SU-DHL-6 (cell line): ENCODE measurements around the gene PPP2R2B.

Source experiments
- H2AFZ ChIP-seq: fragments of 200-600 bp; sonication (generic); 2 replicates; pipeline ENCODE4 v1.6.1; 2014; ENCODE audit warnings: low read depth, mild to moderate bottlenecking, moderate library complexity, mixed read lengths, antibody characterized with exemption, low read length; ENCODE audit not compliant: severe bottlenecking
- H3F3A ChIP-seq: fragments of 200-600 bp; shearing (Covaris generic); 2 replicates; pipeline ENCODE4 v1.6.0; 2016; ENCODE audit warnings: antibody characterized with exemption, mild to moderate bottlenecking; ENCODE audit not compliant: insufficient read depth
- H3K27ac ChIP-seq: fragments of 200-600 bp; sonication (generic); 2 replicates; pipeline ENCODE4 v1.5.1; 2016; ENCODE audit warnings: low read depth, mild to moderate bottlenecking, low read length, moderate library complexity, mixed read lengths
- H3K27me3 ChIP-seq: fragments of 200-600 bp; sonication (generic), shearing (Covaris generic); 2 replicates; pipeline ENCODE4 v1.6.0; 2014; ENCODE audit warnings: mild to moderate bottlenecking, low read length
- H3K36me3 ChIP-seq: fragments of 200-600 bp; sonication (generic); 2 replicates; pipeline ENCODE4 v1.6.1; 2014; ENCODE audit warnings: mild to moderate bottlenecking, low read length, mixed read lengths
- H3K4me2 ChIP-seq: fragments of 300-600, 200-600 bp; shearing (Covaris generic), sonication (generic); 2 replicates; pipeline ENCODE4 v1.6.0; 2014; ENCODE audit warnings: low read length, low read depth, mild to moderate bottlenecking; ENCODE audit not compliant: poor library complexity, severe bottlenecking
- H3K4me3 ChIP-seq: fragments of 200-600 bp; sonication (generic); 2 replicates; pipeline ENCODE4 v1.5.1; 2014; ENCODE audit warnings: antibody characterized with exemption, low read length, mild to moderate bottlenecking, mixed read lengths; ENCODE audit not compliant: insufficient read depth, poor library complexity, severe bottlenecking
- H3K79me2 ChIP-seq: fragments of 200-600 bp; sonication (generic); 2 replicates; pipeline ENCODE4 v1.6.1; 2014; ENCODE audit warnings: mild to moderate bottlenecking, low read length, moderate library complexity; ENCODE audit not compliant: insufficient read depth
- H3K9ac ChIP-seq: fragments of 200-600 bp; sonication (generic); 2 replicates; pipeline ENCODE4 v1.7.0; 2014; ENCODE audit warnings: mild to moderate bottlenecking, low read length
- H3K9me2 ChIP-seq: fragments of 200-600 bp; sonication (generic); replicated peaks from 2 replicates; pipeline ENCODE4 v1.6.1; 2014; ENCODE audit warnings: low read length; ENCODE audit not compliant: insufficient read depth
- H3K9me3 ChIP-seq: fragments of 200-600 bp; sonication (generic); 2 replicates; pipeline ENCODE4 v1.6.1; 2014; ENCODE audit warnings: low read length, mixed read lengths; ENCODE audit not compliant: insufficient read depth
- H4K20me1 ChIP-seq: fragments of 200-600 bp; sonication (generic); 2 replicates; pipeline ENCODE4 v1.6.1; 2014; ENCODE audit warnings: low read depth, mild to moderate bottlenecking, antibody characterized with exemption, low read length, moderate library complexity, mixed read lengths
- CTCF ChIP-seq: fragments of 200-600 bp; sonication (generic); IDR thresholded peaks from one replicate; pipeline ENCODE4 v1.5.1; 2017; ENCODE audit warnings: antibody characterized with exemption, mild to moderate bottlenecking, low read length, moderate library complexity; ENCODE audit not compliant: insufficient read depth, poor library complexity, severe bottlenecking
- EZH2phosphoT487 ChIP-seq: fragments of 200-600 bp; sonication (generic), shearing (Covaris generic); conservative IDR thresholded peaks from 2 replicates; pipeline ENCODE4 v1.6.1; 2018; ENCODE audit warnings: mild to moderate bottlenecking, antibody characterized with exemption, low read length, moderate library complexity, mixed read lengths

The PPP2R2B gene

GRCh38 chr5:146802945-146803522 is 75.5 kb downstream of the PPP2R2B start:
- TF ChIP-seq CTCF (no peak), EZH2phosphoT487 (no peak)
- Histone ChIP-seq H4K20me1 (no peaks in the 10 kb centered on the region), H3K36me3 (no peaks in the 10 kb centered on the region), H3K4me3 (no peak overlapping the region), H3K9me3 (no peaks in the 10 kb centered on the region), H2AFZ (no peak overlapping the region), H3K27ac (no peak overlapping the region), H3F3A (no peaks in the 10 kb centered on the region), H3K9ac (no peak overlapping the region), H3K27me3 (0 out of 2 replicates have a peak, but pooled peaks cover 3% of the 10 kb centered on the region), H3K79me2 (no peaks in the 10 kb centered on the region), H3K9me2 (no peaks in the 10 kb centered on the region), H3K4me2 (no peak overlapping the region)

GRCh38 chr5:146799671-146800070 is 78.9 kb downstream of the PPP2R2B start:
- Histone ChIP-seq H3K79me2 (no peaks in the 10 kb centered on the region), H3F3A (no peaks in the 10 kb centered on the region), H3K36me3 (no peaks in the 10 kb centered on the region), H3K4me3 (no peak overlapping the region), H3K9ac (no peak overlapping the region), H4K20me1 (no peaks in the 10 kb centered on the region), H3K9me3 (no peaks in the 10 kb centered on the region), H3K9me2 (no peaks in the 10 kb centered on the region), H3K27me3 (0 out of 2 replicates have a peak, but pooled peaks cover 3% of the 10 kb centered on the region), H3K27ac (no peak overlapping the region), H3K4me2 (no peak overlapping the region), H2AFZ (no peak overlapping the region)
- no peak for TF ChIP-seq EZH2phosphoT487
- TF ChIP-seq CTCF, result no peak

GRCh38 chr5:146799231-146799630 is 79.3 kb downstream of the PPP2R2B start:
- H3K27ac ChIP-seq, result no peak overlapping the region
- no peaks in the 10 kb centered on the region for H3K9me3 ChIP-seq
- H3K9me2 ChIP-seq, result no peaks in the 10 kb centered on the region
- TF ChIP-seq EZH2phosphoT487 (no peak), CTCF (no peak)
- H2AFZ ChIP-seq, result no peak overlapping the region
- H3K4me3 ChIP-seq, result no peak overlapping the region
- no peaks in the 10 kb centered on the region for H3K79me2 ChIP-seq
- no peak overlapping the region for H3K9ac ChIP-seq
- H4K20me1 ChIP-seq, result no peaks in the 10 kb centered on the region
- no peak overlapping the region for H3K4me2 ChIP-seq
- no peaks in the 10 kb centered on the region for H3K36me3 ChIP-seq
- no peaks in the 10 kb centered on the region for H3F3A ChIP-seq
- 0 out of 2 replicates have a peak, but pooled peaks cover 3% of the 10 kb centered on the region for H3K27me3 ChIP-seq
